T-cell (primary cell): Measurements from ENCODE around the gene SLC2A5. TPM values are rescaled to one million over a fixed set of nuclear protein-coding genes. Genes with fewer than 3 reads are reported as not detected.

Source experiments
- ATAC-seq, 4 experiments: fragments of 200-7000 bp in 3 of 4; fragments of 150-1000 bp in 1 of 4; cut with Tn5 transposase; replicated peaks in 1 of 4; 1 replicate in 3 of 4; 2 replicates in 1 of 4; pipeline ENCODE4 v1.10.0; 2021; ENCODE audit warnings: moderate library complexity in 3 of 4, mild to moderate bottlenecking in 2 of 4, moderate number of reproducible peaks in 1 of 4
- CTCF ChIA-PET, 2 donors: fragments of 300-600 bp; sonication (Branson Sonifier 250); formaldehyde crosslinking; loops; one replicate each; lab custom pipeline; 2022; ENCODE audit warnings: antibody characterized with exemption in 2 of 2; lab: Charles Lee
- POLR2A ChIA-PET, 2 donors: fragments of 300-600 bp; sonication (Branson Sonifier 250); formaldehyde crosslinking; loops; one replicate each; lab custom pipeline; 2022; ENCODE audit warnings: antibody characterized with exemption in 2 of 2; lab: Charles Lee
- DNase-seq, 35 experiments: peaks; one replicate each; pipeline versions ENCODE4 v3.0.0 to v3.0.0-alpha.2; 2013 to 2023
- H3K27ac ChIP-seq: one replicate; pipeline ENCODE4 v1.5.1; 2013; ENCODE audit warnings: low read length
- H3K27me3 ChIP-seq, 2 experiments: replicated peaks in 1 of 2; 1 replicate in 1 of 2; 2 replicates in 1 of 2; pipeline versions ENCODE4 v1.6.1 to v1.7.0; 2013; ENCODE audit warnings: low read length in 1 of 2, mixed read lengths in 1 of 2; ENCODE audit not compliant: control insufficient read depth in 2 of 2, insufficient read depth in 2 of 2; ENCODE audit errors: extremely low read depth in 1 of 2
- H3K36me3 ChIP-seq, 2 donors: 1 replicate in 1 of 2; 2 replicates in 1 of 2; pipeline versions ENCODE4 v1.6.1 to v1.7.0; 2013; ENCODE audit warnings: low read length in 1 of 2; ENCODE audit not compliant: control insufficient read depth in 2 of 2, insufficient read depth in 1 of 2; ENCODE audit errors: extremely low read depth in 1 of 2
- H3K4me1 ChIP-seq, 2 experiments: 1 replicate in 1 of 2; 2 replicates in 1 of 2; pipeline versions ENCODE4 v1.6.1 to v1.7.0; 2013; ENCODE audit warnings: low read length in 2 of 2, mixed read lengths in 1 of 2; ENCODE audit not compliant: insufficient read depth in 2 of 2, control insufficient read depth in 1 of 2; ENCODE audit errors: extremely low read depth in 1 of 2
- H3K4me3 ChIP-seq, 2 donors: 1 replicate in 1 of 2; 2 replicates in 1 of 2; pipeline versions ENCODE4 v1.5.1 to v1.7.0; 2013; ENCODE audit warnings: mild to moderate bottlenecking in 2 of 2, low read length in 1 of 2, moderate library complexity in 1 of 2; ENCODE audit not compliant: control insufficient read depth in 1 of 2; ENCODE audit errors: extremely low read depth in 1 of 2
- H3K9me3 ChIP-seq: 2 replicates; pipeline ENCODE4 v1.7.0; 2013
- H3K27ac Mint-ChIP-seq, 2 donors: one replicate each; pipeline ENCODE4 v1.8.0; 2020 to 2021; ENCODE audit warnings: mild to moderate bottlenecking in 2 of 2, mixed read lengths in 2 of 2
- H3K27me3 Mint-ChIP-seq, 2 donors: one replicate each; pipeline ENCODE4 v1.8.0; 2021 to 2022; ENCODE audit warnings: mixed read lengths in 2 of 2
- H3K36me3 Mint-ChIP-seq: one replicate; pipeline ENCODE4 v1.8.0; 2021; ENCODE audit warnings: mixed read lengths
- H3K4me1 Mint-ChIP-seq, 3 donors: one replicate each; pipeline ENCODE4 v1.8.0; 2020 to 2022; ENCODE audit warnings: mixed read lengths in 3 of 3, mild to moderate bottlenecking in 1 of 3
- H3K4me3 Mint-ChIP-seq, 3 donors: one replicate each; pipeline ENCODE4 v1.8.0; 2020 to 2022; ENCODE audit warnings: mild to moderate bottlenecking in 3 of 3, mixed read lengths in 3 of 3, moderate library complexity in 3 of 3
- H3K9me3 Mint-ChIP-seq, 3 donors: one replicate each; pipeline ENCODE4 v1.8.0; 2020 to 2022; ENCODE audit warnings: mixed read lengths in 3 of 3
- WGBS: methylation state at CpG from one replicate; pipeline ENCODE4 v1.1.5; 2013; ENCODE audit warnings: missing lambda C conversion rate; ENCODE audit not compliant: insufficient coverage; 5-methylcytosine and 5-hydroxymethylcytosine counted together
- total RNA-seq, 35 experiments: library from RNA in 6 of 35; stranded (reverse) in 6 of 35; fragments of 120-200 nt in 1 of 35; gene quantifications; one replicate each; pipeline versions ENCODE4 v1.2.1 to v1.2.4 and lab custom pipeline; 2013 to 2026

SLC2A5 gene
- total RNA-seq, 5 donors from 2014 or later (not counting 1 experiment from before 2014, with no cell fraction given) = 0.32 to 1.5 (median 0.86) TPM

DNA sequence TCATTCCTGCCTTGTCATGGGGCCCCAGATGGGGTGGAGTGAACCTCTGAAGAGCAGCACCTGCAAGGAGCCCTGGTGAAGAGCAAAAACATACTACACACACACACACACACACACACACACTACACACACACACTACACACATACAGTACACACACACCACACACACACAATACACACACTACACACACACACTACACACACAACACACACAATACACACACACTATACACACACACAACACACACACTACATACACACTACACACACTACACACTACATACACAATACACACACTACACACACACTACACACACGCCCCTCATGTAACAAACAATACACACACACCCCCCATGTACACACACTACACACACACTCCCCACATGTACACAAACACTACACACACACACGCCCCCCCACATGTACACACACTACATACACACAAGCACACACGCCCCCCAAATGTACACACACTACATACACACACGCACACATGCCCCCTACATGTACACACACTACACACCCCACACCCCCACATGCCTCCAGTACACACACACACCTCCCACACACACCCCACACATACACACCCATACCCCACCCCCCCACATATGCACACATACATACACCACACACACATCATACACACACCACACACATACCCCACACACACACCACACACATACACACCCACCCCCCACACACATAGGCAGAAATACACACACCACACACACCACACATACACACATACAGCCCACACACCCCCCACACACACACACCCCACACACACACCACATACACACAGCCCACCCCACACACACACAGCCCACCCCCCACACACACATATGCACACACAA, 9.3 kb downstream of the SLC2A5 start:
- H3K4me1 ChIP-seq = no peaks in the 10 kb centered on the region
- ATAC-seq (no peak), DNase-seq (no peak)
- peaks cover 2 to 4% of the 10 kb centered on the region in 2 donors for H3K27me3 Mint-ChIP-seq
- no peaks in the 10 kb centered on the region for H3K9me3 ChIP-seq
- ChIA-PET CTCF (no interaction called here), POLR2A (interaction anchor here in 1 of 2 donors (0.6 kb wide), 1 partner anchor 19 kb away, joined by 8 read pairs; no protein-coding TSS in a partner anchor)
- no peak overlapping the region for H3K27ac ChIP-seq
- no peak overlapping the region for H3K4me3 ChIP-seq
- H3K9me3 Mint-ChIP-seq = no peaks in the 10 kb centered on the region
- no peaks in the 10 kb centered on the region for H3K36me3 ChIP-seq
- H3K27me3 ChIP-seq = no peaks in the 10 kb centered on the region
- H3K4me1 Mint-ChIP-seq = no peaks in the 10 kb centered on the region
- 63% methylated on average over 4 of the region's 4 CpGs for WGBS
- H3K36me3 Mint-ChIP-seq = no peaks in the 10 kb centered on the region
- no peak overlapping the region for H3K4me3 Mint-ChIP-seq
- no peak overlapping the region for H3K27ac Mint-ChIP-seq

- Histone ChIP-seq H3K27me3 (no peaks in the 10 kb centered on the region), H3K36me3 (no peaks in the 10 kb centered on the region), H3K4me1 (no peaks in the 10 kb centered on the region), H3K4me3 (no peak overlapping the region), H3K9me3 (no peaks in the 10 kb centered on the region), H3K27ac (no peak overlapping the region)
- WGBS = no CpG with 5 or more reads among the region's 2 CpGs
- ChIA-PET CTCF (no interaction called here), POLR2A (no interaction called here)
- Mint-ChIP-seq H3K4me1 (no peaks in the 10 kb centered on the region), H3K27ac (no peak overlapping the region), H3K36me3 (no peaks in the 10 kb centered on the region), H3K4me3 (no peak overlapping the region), H3K27me3 (peaks cover 2 to 4% of the 10 kb centered on the region in 2 donors), H3K9me3 (no peaks in the 10 kb centered on the region)
- DNase-seq = no peak
- ATAC-seq = no peak
Observed at GRCh38 chr1:9058465-9058864, 11.0 kb downstream of the SLC2A5 start.

- WGBS = 84% methylated on average over 10 of the region's 10 CpGs
- DNase-seq = no peak
- H3K4me1 ChIP-seq = no peaks in the 10 kb centered on the region
- Mint-ChIP-seq H3K27me3 (peaks cover 2 to 4% of the 10 kb centered on the region in 2 donors), H3K36me3 (no peaks in the 10 kb centered on the region), H3K9me3 (no peaks in the 10 kb centered on the region), H3K4me3 (no peak overlapping the region), H3K27ac (no peak overlapping the region), H3K4me1 (no peaks in the 10 kb centered on the region)
- ChIA-PET POLR2A (no interaction called here), CTCF (no interaction called here)
- no peak overlapping the region for H3K4me3 ChIP-seq
- H3K36me3 ChIP-seq = no peaks in the 10 kb centered on the region
- H3K9me3 ChIP-seq = no peaks in the 10 kb centered on the region
- no peak overlapping the region for H3K27ac ChIP-seq
- no peak for ATAC-seq
- no peaks in the 10 kb centered on the region for H3K27me3 ChIP-seq
Observed at GRCh38 chr1:9057851-9058250, 11.6 kb downstream of the SLC2A5 start.

- whole genome bisulfite sequencing = no CpG with 5 or more reads among the region's 6 CpGs
- Mint-ChIP-seq H3K27ac (no peak overlapping the region), H3K4me3 (no peak overlapping the region), H3K4me1 (no peaks in the 10 kb centered on the region), H3K9me3 (no peaks in the 10 kb centered on the region), H3K27me3 (no peaks in the 10 kb centered on the region), H3K36me3 (no peaks in the 10 kb centered on the region)
- ChIA-PET POLR2A (no interaction called here), CTCF (no interaction called here)
- H3K4me3 ChIP-seq = no peak overlapping the region
- no peaks in the 10 kb centered on the region for H3K36me3 ChIP-seq
- peaks cover 0 to 3% of the 10 kb centered on the region in 2 experiments for H3K27me3 ChIP-seq
- no peaks in the 10 kb centered on the region for H3K4me1 ChIP-seq
- no peak for DNase-seq
- H3K27ac ChIP-seq = no peak overlapping the region
- no peaks in the 10 kb centered on the region for H3K9me3 ChIP-seq
- ATAC-seq = no peak
Observed at GRCh38 chr1:9052272-9053049, 17.0 kb downstream of the SLC2A5 start.

DNA sequence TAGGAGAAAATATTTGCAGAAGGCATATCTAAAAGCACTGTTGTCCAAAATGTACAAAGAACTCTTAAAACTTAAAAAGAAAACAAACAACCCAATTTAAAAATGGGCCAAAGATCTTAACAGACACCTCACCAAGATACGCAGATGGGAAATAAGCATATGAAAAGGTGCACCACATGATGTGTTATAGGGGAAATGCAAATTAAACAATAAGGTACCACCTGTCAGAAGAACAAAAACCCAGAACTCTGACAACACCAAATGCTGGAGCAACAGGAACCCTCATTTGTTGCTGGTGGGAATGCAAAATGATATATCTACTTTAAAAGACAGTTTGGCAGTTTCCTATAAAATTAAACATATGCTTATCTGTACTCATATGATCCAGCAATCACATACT, 18.1 kb downstream of the SLC2A5 start:
- WGBS = no CpG with 5 or more reads among the region's 1 CpG
- Histone ChIP-seq H3K9me3 (no peaks in the 10 kb centered on the region), H3K4me3 (no peak overlapping the region), H3K36me3 (no peaks in the 10 kb centered on the region), H3K27me3 (peaks cover 0 to 3% of the 10 kb centered on the region in 2 experiments), H3K27ac (no peak overlapping the region), H3K4me1 (no peaks in the 10 kb centered on the region)
- DNase-seq (no peak), ATAC-seq (no peak)
- no peaks in the 10 kb centered on the region for H3K4me1 Mint-ChIP-seq
- CTCF ChIA-PET = interaction anchor here in 1 of 2 donors (0.7 kb wide), 1 partner anchor 134 kb away, joined by 3 read pairs; no protein-coding TSS in a partner anchor
- H3K27me3 Mint-ChIP-seq = no peaks in the 10 kb centered on the region
- no peaks in the 10 kb centered on the region for H3K9me3 Mint-ChIP-seq
- no peaks in the 10 kb centered on the region for H3K36me3 Mint-ChIP-seq
- no peak overlapping the region for H3K4me3 Mint-ChIP-seq
- no peak overlapping the region for H3K27ac Mint-ChIP-seq
- POLR2A ChIA-PET = no interaction called here

DNA sequence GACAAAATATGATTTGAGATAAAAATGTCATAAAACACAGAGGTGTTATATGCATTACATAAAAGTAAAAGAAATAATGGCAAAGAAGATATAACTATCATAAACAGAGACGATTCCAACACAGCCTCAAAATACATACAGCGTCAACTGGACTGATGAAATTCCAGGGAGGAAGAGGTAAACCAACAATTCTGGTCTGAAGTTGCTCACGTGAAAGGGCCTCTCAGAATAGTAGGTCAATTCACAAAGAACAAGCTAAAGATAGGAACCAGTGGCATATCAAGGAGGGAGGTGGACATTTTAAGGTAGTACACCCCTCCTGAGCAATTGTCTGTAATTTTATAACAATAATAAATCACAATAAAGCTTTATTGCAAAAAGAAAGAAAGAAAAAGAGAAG, 18.6 kb downstream of the SLC2A5 start:
- Mint-ChIP-seq H3K9me3 (no peaks in the 10 kb centered on the region), H3K27me3 (no peaks in the 10 kb centered on the region), H3K36me3 (no peaks in the 10 kb centered on the region), H3K4me1 (no peaks in the 10 kb centered on the region), H3K4me3 (no peak overlapping the region), H3K27ac (no peak overlapping the region)
- CTCF ChIA-PET = interaction anchor here (0.6 to 0.7 kb wide), 2 partner anchors 133 to 1747 kb away, joined by 3 read pairs; no protein-coding TSS in a partner anchor
- Histone ChIP-seq H3K36me3 (no peaks in the 10 kb centered on the region), H3K9me3 (no peaks in the 10 kb centered on the region), H3K27ac (no peak overlapping the region), H3K4me3 (no peak overlapping the region), H3K4me1 (no peaks in the 10 kb centered on the region), H3K27me3 (peaks cover 0 to 6% of the 10 kb centered on the region in 2 experiments)
- no peak for DNase-seq
- ATAC-seq = no peak
- POLR2A ChIA-PET = interaction anchor here in 1 of 2 donors (0.5 kb wide), 1 partner anchor 357 kb away, joined by 3 read pairs; no protein-coding TSS in a partner anchor
- WGBS = no CpG with 5 or more reads among the region's 3 CpGs
